ENCODE measurements around the gene CBLB. TPM values are rescaled to one million over a fixed set of nuclear protein-coding genes. Genes with fewer than 3 reads are reported as not detected.

The CBLB gene
- total and polyA plus RNA-seq, 2 experiments from 2014 or later: 20.5 to 47.7 TPM

- TF ChIP-seq CTCF (conservative IDR thresholded peaks at IDR 0.05; ENCODE audit: low read depth in 2 of 2) (no peak), STAT1 (IDR thresholded peaks at IDR 0.05; ENCODE audit: unreplicated experiment) (no peak), ZNF114 (CRISPR knock-in tag; IDR thresholded peaks at IDR 0.05) (no peak), JUNB (IDR thresholded peaks at IDR 0.05; ENCODE audit: unreplicated experiment) (no peak)
Measured at GRCh38 chr3:105745046-105745445, 123.8 kb downstream of the CBLB start (continued).

- no peak for TF ChIP-seq ZNF114 (CRISPR knock-in tag; IDR thresholded peaks at IDR 0.05)
- no peak for TF ChIP-seq EZH2 (IDR thresholded peaks at IDR 0.05; ENCODE audit: low read depth, unreplicated experiment)
- no peak for TF ChIP-seq NANOG (IDR thresholded peaks at IDR 0.05; ENCODE audit: borderline replicate concordance)
- TF ChIP-seq REST (IDR thresholded peaks at IDR 0.05; ENCODE audit: unreplicated experiment): no peak
- no peak for TF ChIP-seq CREB1 (CRISPR knock-in tag; IDR thresholded peaks at IDR 0.05; ENCODE audit: low read depth)
- TF ChIP-seq CTCF (conservative IDR thresholded peaks at IDR 0.05; ENCODE audit: low read depth in 2 of 2): no peak
- TF ChIP-seq ZNF331 (CRISPR knock-in tag; IDR thresholded peaks at IDR 0.05; ENCODE audit: low read depth): no peak
- no peak for TF ChIP-seq EZH2phosphoT487 (IDR thresholded peaks at IDR 0.05; ENCODE audit: unreplicated experiment)
- no peak for TF ChIP-seq STAT1 (IDR thresholded peaks at IDR 0.05; ENCODE audit: unreplicated experiment)
- no peak for TF ChIP-seq ZNF462 (CRISPR knock-in tag; IDR thresholded peaks at IDR 0.05)
- no peak for TF ChIP-seq JUNB (IDR thresholded peaks at IDR 0.05; ENCODE audit: unreplicated experiment)
- Histone ChIP-seq H3K36me3 (ENCODE audit: insufficient read depth) (0 out of 2 replicates have a peak, but pooled peaks cover 4% of the 10 kb centered on the region), H3F3A (replicated peaks; ENCODE audit: low read depth) (no peaks in the 10 kb centered on the region), H3K79me2 (replicated peaks; ENCODE audit: insufficient read depth) (peaks cover 4% of the 10 kb centered on the region; the same call in 1 of the 2 replicates), H3K9me2 (ENCODE audit: insufficient read depth) (no peaks in the 10 kb centered on the region), H3K27me3 (ENCODE audit: insufficient read depth) (no peaks in the 10 kb centered on the region), H3K4me3 (no peak overlapping the region), H2AFZ (no peak overlapping the region), H4K20me1 (replicated peaks; ENCODE audit: insufficient read depth) (no peaks in the 10 kb centered on the region), H3K4me1 (ENCODE audit: insufficient read depth) (peaks cover 19% of the 10 kb centered on the region; the same call in 1 of the 2 replicates), H3K4me2 (no peak overlapping the region), H3K27ac (ENCODE audit: low read depth) (no peak overlapping the region)
- ATAC-seq: no peak
- Mint-ChIP-seq H3K27ac (no peak overlapping the region), H3K9me3 (peaks cover 2% of the 10 kb centered on the region; the same call in 1 of the 3 replicates), H3K4me3 (no peak overlapping the region), H3K27me3 (ENCODE audit: insufficient read depth, low read depth, poor library complexity) (no peaks in the 10 kb centered on the region), H3K4me1 (peaks cover 22% of the 10 kb centered on the region), H3K36me3 (ENCODE audit: low read depth) (peaks cover 26% of the 10 kb centered on the region; the same call in 2 of the 3 replicates)
- DNase-seq (ENCODE audit: low spot score): no peak
Measured at GRCh38 chr3:105744202-105744601, 124.6 kb downstream of the CBLB start.

Data from GM23338 (cell line).